ENCODE measurements around the gene STX12. TPM values are rescaled to one million over a fixed set of nuclear protein-coding genes. Genes with fewer than 3 reads are reported as not detected.

STX12 gene
- polyA plus RNA-seq, 1 of the 3 experiments (the other 2 are of a cell fraction), result 12.9 TPM

- TF ChIP-seq EZH2phosphoT487 (IDR thresholded peaks at IDR 0.05; ENCODE audit: borderline replicate concordance, low read depth) (no peak), MXI1 (IDR thresholded peaks at IDR 0.05; ENCODE audit: low read depth, low read length) (0 out of 2 replicates have a peak, but pooled peaks have one; percentile 40), SMC3 (IDR thresholded peaks at IDR 0.05; ENCODE audit: low read depth, low read length) (no peak), EP300 (IDR thresholded peaks at IDR 0.05; ENCODE audit: borderline replicate concordance in 1 of 2, low read depth in 1 of 2, low read length in 1 of 2) (no peak), RCOR1 (IDR thresholded peaks at IDR 0.05; ENCODE audit: low read length) (no peak), FOXJ3 (CRISPR knock-in tag; IDR thresholded peaks at IDR 0.05) (0 out of 2 replicates have a peak, but pooled peaks have one; percentile 19), FOXM1 (IDR thresholded peaks at IDR 0.05; ENCODE audit: low read depth) (no peak), MEF2A (IDR thresholded peaks at IDR 0.05; ENCODE audit: borderline replicate concordance, low read depth) (no peak)
Measured at GRCh38 chr1:27770293-27770830, 2.7 kb upstream of the STX12 start (continued).

DNA sequence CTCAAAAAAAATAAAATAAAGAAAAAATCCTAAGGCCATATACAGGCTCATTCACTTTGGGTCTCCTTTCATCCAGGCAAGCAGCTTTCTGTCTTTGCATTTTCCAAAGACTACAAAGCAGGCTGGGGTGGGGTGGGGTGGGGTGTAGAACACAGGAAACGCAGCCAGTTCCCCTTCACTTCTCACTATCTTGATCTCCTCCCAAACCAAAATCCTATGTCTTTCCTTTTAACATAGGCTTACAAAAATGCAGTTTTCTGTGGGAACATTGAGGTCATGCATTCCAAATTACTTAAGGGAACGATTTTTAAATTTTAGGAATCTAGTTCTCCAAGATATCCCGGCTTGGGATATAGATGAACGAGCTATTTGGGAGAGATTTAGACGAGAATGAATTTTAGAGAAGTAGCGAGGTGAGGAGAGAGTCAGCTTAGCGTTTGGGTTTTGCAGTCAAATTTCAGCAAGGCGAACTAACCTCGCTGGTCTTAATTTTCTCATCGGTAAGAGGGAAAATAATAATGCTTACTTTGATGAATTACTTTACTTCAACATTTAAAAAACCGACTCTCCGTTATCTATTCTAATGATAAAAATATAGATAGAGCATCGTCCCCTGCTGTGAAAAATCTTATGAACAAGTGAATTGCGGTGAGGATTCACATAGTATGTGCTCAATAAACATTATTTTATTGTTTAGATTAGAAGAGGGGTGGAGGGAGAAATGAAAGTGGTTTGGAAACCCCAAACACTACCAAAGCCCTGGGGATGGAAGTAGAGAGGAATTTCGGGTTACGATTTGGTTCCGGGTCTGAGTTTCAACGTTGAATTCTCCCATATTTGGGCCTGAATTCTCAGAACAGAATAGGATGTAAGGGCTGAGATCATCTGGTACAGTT is 735 bp upstream of the STX12 start:
- CTCF ChIA-PET, result interaction anchor here (0.8 to 2.9 kb wide), 7 partner anchors 13 to 381 kb away, joined by 3 to 13 read pairs (median 4); partner anchors contain the start of genes FAM76A, GPR3 and IFI6
- 74% methylated on average over 18 of the region's 18 CpGs for WGBS (ENCODE audit: low lambda C conversion rate)

More for the DNA sequence above, 735 bp upstream of the STX12 start:
- Histone ChIP-seq H3K27me3 (ENCODE audit: insufficient read depth) (no peaks in the 10 kb centered on the region), H4K20me1 (ENCODE audit: insufficient read depth) (0 out of 2 replicates have a peak, but pooled peaks cover 9% of the 10 kb centered on the region), H3K27ac (ENCODE audit: low read depth in 2 of 2, low read length in 1 of 2) (peak overlapping the region; percentile 70 to 81), H3K9me3 (no peaks in the 10 kb centered on the region), H3K79me2 (ENCODE audit: insufficient read depth) (peaks cover 40% of the 10 kb centered on the region), H3K36me3 (replicated peaks in 1 of 2; ENCODE audit: control insufficient read depth in 1 of 2, insufficient read depth in 2 of 2, low read length in 1 of 2) (peaks cover 0 to 4% of the 10 kb centered on the region in 2 experiments), H3K9ac (peak overlapping the region; percentile 46; the same call in 1 of the 2 replicates), H3K4me1 (ENCODE audit: control insufficient read depth in 1 of 2, insufficient read depth in 2 of 2, low read depth in 1 of 2, low read length in 1 of 2) (peaks cover 0 to 5% of the 10 kb centered on the region in 2 experiments; a peak in 2 of 4 replicates), H2AFZ (ENCODE audit: low read depth) (peak overlapping the region; percentile 79), H3K4me3 (ENCODE audit: low read depth in 2 of 2, low read length in 1 of 2) (peak overlapping the region; percentile 36 to 84), H3K4me2 (no peak overlapping the region), H3K9me2 (no peaks in the 10 kb centered on the region), H3F3A (replicated peaks; ENCODE audit: insufficient read depth) (no peaks in the 10 kb centered on the region)
- DNase-seq, result no peak
- POLR2A ChIA-PET, result interaction anchor here (0.7 to 1.2 kb wide), 9 partner anchors 13 to 100 kb away, joined by 3 to 19 read pairs (median 3); partner anchors contain the start of genes FAM76A, IFI6 and PPP1R8
- TF ChIP-seq ELF1 (IDR thresholded peaks at IDR 0.05) (no peak), GATA2 (CRISPR knock-in tag; IDR thresholded peaks at IDR 0.05) (no peak), POLR2AphosphoS5 (IDR thresholded peaks at IDR 0.05; ENCODE audit: low read depth, low read length) (no peak), GABPA (IDR thresholded peaks at IDR 0.05; ENCODE audit: low read depth) (no peak), EZH2phosphoT487 (IDR thresholded peaks at IDR 0.05; ENCODE audit: borderline replicate concordance, low read depth) (no peak), FOXJ3 (CRISPR knock-in tag; IDR thresholded peaks at IDR 0.05) (no peak), EP300 (IDR thresholded peaks at IDR 0.05; ENCODE audit: borderline replicate concordance in 1 of 2, low read depth in 1 of 2, low read length in 1 of 2) (no peak), YY1 (IDR thresholded peaks at IDR 0.05; ENCODE audit: low read depth) (no peak), PBX3 (IDR thresholded peaks at IDR 0.05) (no peak), TEAD4 (IDR thresholded peaks at IDR 0.05; ENCODE audit: borderline replicate concordance, insufficient read depth) (no peak), MEF2A (IDR thresholded peaks at IDR 0.05; ENCODE audit: borderline replicate concordance, low read depth) (no peak), FOSL2 (IDR thresholded peaks at IDR 0.05; ENCODE audit: borderline replicate concordance, low read depth) (no peak), MXI1 (IDR thresholded peaks at IDR 0.05; ENCODE audit: low read depth, low read length) (no peak), RCOR1 (IDR thresholded peaks at IDR 0.05; ENCODE audit: low read length) (no peak)
- TF ChIP-seq, protein P1, sequence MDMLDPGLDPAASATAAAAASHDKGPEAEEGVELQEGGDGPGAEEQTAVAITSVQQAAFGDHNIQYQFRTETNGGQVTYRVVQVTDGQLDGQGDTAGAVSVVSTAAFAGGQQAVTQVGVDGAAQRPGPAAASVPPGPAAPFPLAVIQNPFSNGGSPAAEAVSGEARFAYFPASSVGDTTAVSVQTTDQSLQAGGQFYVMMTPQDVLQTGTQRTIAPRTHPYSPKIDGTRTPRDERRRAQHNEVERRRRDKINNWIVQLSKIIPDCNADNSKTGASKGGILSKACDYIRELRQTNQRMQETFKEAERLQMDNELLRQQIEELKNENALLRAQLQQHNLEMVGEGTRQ (IDR thresholded peaks at IDR 0.05; ENCODE audit: borderline replicate concordance, low read depth, low read length), result no peak
- TF ChIP-seq, protein P2, sequence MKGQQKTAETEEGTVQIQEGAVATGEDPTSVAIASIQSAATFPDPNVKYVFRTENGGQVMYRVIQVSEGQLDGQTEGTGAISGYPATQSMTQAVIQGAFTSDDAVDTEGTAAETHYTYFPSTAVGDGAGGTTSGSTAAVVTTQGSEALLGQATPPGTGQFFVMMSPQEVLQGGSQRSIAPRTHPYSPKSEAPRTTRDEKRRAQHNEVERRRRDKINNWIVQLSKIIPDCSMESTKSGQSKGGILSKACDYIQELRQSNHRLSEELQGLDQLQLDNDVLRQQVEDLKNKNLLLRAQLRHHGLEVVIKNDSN (IDR thresholded peaks at IDR 0.05; ENCODE audit: borderline replicate concordance, low read depth), result no peak

Measured in SK-N-SH (cell line).